Kidney capillary endothelial cell (primary cell): ENCODE results near the gene RBMY1A1.
"Not testable (repeated sequence)": the region's sequence is repeated elsewhere in the genome, so short reads cannot be mapped to it uniquely, and the experiment has no call there.

ENCODE experiments used
- DNase-seq: peaks from one replicate; pipeline ENCODE4 v3.0.0-alpha.2; 2018; ENCODE audit warnings: low spot score

Gene RBMY1A1

GRCh38 chrY:21534579-21534978 is at the start of gene RBMY1A1:
TSS of gene RBMY1A1 (plus strand) at chrY:21534879. CDS start at chrY:21536892, 2,013 bp downstream.
- DNase-seq, result not testable (repeated sequence)

- DNase-seq, result not testable (repeated sequence)
Observed at GRCh38 chrY:21511038-21511437, 23.6 kb upstream of the RBMY1A1 start, which contains the start of gene RBMY1B. TSS of gene RBMY1B (plus strand) at chrY:21511338. CDS start at chrY:21513351, 2,013 bp downstream.

DNA sequence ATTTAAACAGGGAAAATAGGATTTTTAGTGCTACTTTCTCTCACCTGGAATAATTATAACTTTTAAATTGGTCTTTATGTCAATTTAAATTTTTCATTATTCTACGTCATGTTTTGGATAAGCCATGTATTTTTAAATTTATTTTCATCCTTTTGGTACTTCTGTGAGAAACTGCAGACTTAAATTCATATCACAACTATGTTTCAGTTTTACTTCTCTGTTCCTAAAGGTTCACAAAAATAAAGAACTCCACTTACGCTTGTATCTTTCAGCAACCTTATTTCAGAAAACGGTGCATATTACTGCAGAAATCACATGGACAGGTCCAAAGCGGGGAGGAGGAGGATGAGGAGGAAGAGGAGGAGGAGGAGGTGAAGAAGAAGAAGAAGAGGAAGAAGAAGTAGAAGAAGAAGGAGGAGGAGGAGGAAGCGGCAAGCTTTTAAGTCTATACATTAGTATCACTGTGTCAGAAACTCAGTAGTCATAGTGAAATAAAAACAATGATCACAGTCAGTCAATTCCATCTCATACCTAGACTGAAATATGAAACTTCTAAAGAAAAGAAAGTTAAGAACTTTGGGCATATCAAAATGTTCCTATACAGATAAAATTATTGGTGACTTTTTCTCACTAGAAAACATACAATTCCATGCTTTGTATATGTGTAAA is 24.8 kb downstream of the RBMY1A1 start:
- DNase-seq, result not testable (repeated sequence)

GRCh38 chrY:21585449-21585848 is 50.8 kb downstream of the RBMY1A1 start:
- DNase-seq, result no peak

- DNase-seq, result not testable (repeated sequence)
Observed at GRCh38 chrY:21586454-21586853, 51.8 kb downstream of the RBMY1A1 start.

DNA sequence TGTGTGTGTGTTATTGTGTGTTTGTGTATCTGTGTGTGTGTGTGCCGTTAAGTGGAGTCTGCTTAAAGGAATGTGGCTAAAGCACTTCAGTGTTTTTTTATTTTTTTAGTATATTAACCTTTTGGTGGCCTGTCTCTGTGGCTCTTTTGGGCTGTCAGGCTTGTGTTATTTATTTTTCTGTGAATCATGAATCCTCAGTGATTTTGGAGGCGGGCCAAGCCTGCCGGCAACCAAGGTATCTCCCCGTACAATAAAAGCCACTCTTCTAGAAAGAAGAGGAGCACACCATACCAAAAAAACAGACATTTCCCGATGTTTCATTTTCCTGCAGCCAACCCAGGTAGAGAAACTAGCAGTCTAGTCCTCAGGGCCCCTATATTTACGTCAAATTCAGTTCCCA is 57.4 kb downstream of the RBMY1A1 start:
- no peak for DNase-seq

GRCh38 chrY:21596287-21596686 is 61.6 kb downstream of the RBMY1A1 start:
- DNase-seq, result not testable (repeated sequence)
